Left lung (tissue), 10 donors: ENCODE data around the gene HES2. TPM values are rescaled to one million over a fixed set of nuclear protein-coding genes. Genes with fewer than 3 reads are reported as not detected.

ENCODE experiments used
- ATAC-seq: fragments of 200-7000 bp; cut with Tn5 transposase; one replicate; pipeline ENCODE4 v1.9.1; 2020; ENCODE audit warnings: moderate library complexity
- DNase-seq, 4 donors: peaks; one replicate each; pipeline ENCODE4 v3.0.0-alpha.2; 2013 to 2020
- H3K27ac ChIP-seq, 2 donors: fragments of 200-600 bp; sonication (generic) in 1 of 2; one replicate each; pipeline versions ENCODE4 v1.5.0 to v1.8.0; 2020 to 2021
- H3K27me3 ChIP-seq, 2 donors: fragments of 200-600 bp; sonication (generic) in 1 of 2; one replicate each; pipeline versions ENCODE4 v1.5.0 to v1.8.0; 2020 to 2021
- H3K36me3 ChIP-seq, 2 donors: fragments of 200-600 bp; sonication (generic) in 1 of 2; one replicate each; pipeline versions ENCODE4 v1.5.0 to v1.8.0; 2020 to 2021
- H3K4me1 ChIP-seq, 2 donors: fragments of 200-600 bp; one replicate each; pipeline ENCODE4 v1.8.0; 2021
- H3K4me3 ChIP-seq, 2 donors: fragments of 200-600 bp; sonication (generic) in 1 of 2; one replicate each; pipeline versions ENCODE4 v1.5.0 to v1.8.0; 2020 to 2021; ENCODE audit warnings: mild to moderate bottlenecking in 1 of 2
- H3K9me3 ChIP-seq, 2 donors: fragments of 200-600 bp; sonication (generic) in 1 of 2; one replicate each; pipeline versions ENCODE4 v1.5.0 to v1.8.0; 2020 to 2021
- CTCF ChIP-seq, 2 donors: fragments of 200-600 bp; sonication (generic) in 1 of 2; IDR thresholded peaks; one replicate each; pipeline versions ENCODE4 v1.5.0 to v1.8.0; 2021; ENCODE audit warnings: antibody characterized with exemption in 2 of 2
- intact Hi-C, 2 donors: fragments of 100-400 bp; cut with DNase I; formaldehyde crosslinking; loops; one replicate each; pipeline versions ENCODE4 v1.11.2 to v1.14.2; 2022
- polyA plus RNA-seq, 6 donors: library from polyadenylated mRNA; unstranded; fragments of 120-200 nt; gene quantifications; one replicate each; pipeline ENCODE4 v1.2.1, GENCODE V29; 2013; ENCODE audit not compliant: insufficient read length in 6 of 6
- total RNA-seq, 2 donors: library from RNA; stranded (reverse); fragmentation: NEBNext Ultra II Directional; extraction: Animal tissue kit (Norgen Biotek cat#: 25700); gene quantifications; one replicate each; pipeline ENCODE4 v1.2.1, GENCODE V29; 2021
- donor health status: DM: no; HTN: yes; CAD: no.
- donor health status: DM: no; HTN: no; CAD: no.

Gene HES2
- total and polyA plus RNA-seq, 8 donors, result 0.06 to 6.6 (median 0.18) TPM

GRCh38 chr1:6385488-6386191 is 34.1 kb downstream of the HES2 start:
- no peaks in the 10 kb centered on the region for H3K36me3 ChIP-seq
- no peak overlapping the region for H3K27ac ChIP-seq
- intact Hi-C loops, result no loop called here
- peaks cover 0 to 4% of the 10 kb centered on the region in 2 donors for H3K9me3 ChIP-seq
- no peak for TF ChIP-seq CTCF (IDR thresholded peaks at IDR 0.05)
- DNase-seq (peak in 1 of 4 donors; percentile 72), ATAC-seq (peak; percentile 86)
- no peaks in the 10 kb centered on the region for H3K27me3 ChIP-seq
- no peak overlapping the region for H3K4me3 ChIP-seq
- H3K4me1 ChIP-seq, result peaks cover 0 to 7% of the 10 kb centered on the region in 2 donors

- intact Hi-C loops, result no loop called here
Observed at GRCh38 chr1:6384962-6385361, 34.8 kb downstream of the HES2 start.

GRCh38 chr1:6384135-6384534 is 35.6 kb downstream of the HES2 start:
- ATAC-seq, result no peak
- intact Hi-C loops, result no loop called here
- no peak for TF ChIP-seq CTCF (IDR thresholded peaks at IDR 0.05)
- H3K27me3 ChIP-seq, result no peaks in the 10 kb centered on the region
- H3K4me1 ChIP-seq, result peaks cover 0 to 7% of the 10 kb centered on the region in 2 donors
- DNase-seq, result no peak
- H3K9me3 ChIP-seq, result peaks cover 0 to 4% of the 10 kb centered on the region in 2 donors
- no peak overlapping the region for H3K4me3 ChIP-seq
- H3K36me3 ChIP-seq, result no peaks in the 10 kb centered on the region
- H3K27ac ChIP-seq, result no peak overlapping the region

More at GRCh38 chr1:6384962-6385361, 34.8 kb downstream of the HES2 start:
- Histone ChIP-seq H3K4me3 (no peak overlapping the region), H3K27me3 (no peaks in the 10 kb centered on the region), H3K27ac (no peak overlapping the region), H3K36me3 (no peaks in the 10 kb centered on the region), H3K4me1 (peaks cover 0 to 7% of the 10 kb centered on the region in 2 donors), H3K9me3 (peaks cover 0 to 4% of the 10 kb centered on the region in 2 donors)
- ATAC-seq (peak; percentile 25), DNase-seq (no peak)
- TF ChIP-seq CTCF (IDR thresholded peaks at IDR 0.05), result no peak

- TF ChIP-seq CTCF (IDR thresholded peaks at IDR 0.05), result no peak
- Histone ChIP-seq H3K4me3 (no peak overlapping the region), H3K36me3 (no peaks in the 10 kb centered on the region), H3K4me1 (no peaks in the 10 kb centered on the region), H3K9me3 (peaks cover 0 to 4% of the 10 kb centered on the region in 2 donors), H3K27ac (no peak overlapping the region), H3K27me3 (no peaks in the 10 kb centered on the region)
- DNase-seq (no peak), ATAC-seq (no peak)
- intact Hi-C loops, result no loop called here
Observed at GRCh38 chr1:6380037-6380436, 39.7 kb downstream of the HES2 start.

- DNase-seq, result no peak
- no peak overlapping the region for H3K27ac ChIP-seq
- intact Hi-C loops, result no loop called here
Observed at GRCh38 chr1:6378096-6378746, 41.5 kb downstream of the HES2 start.

More at GRCh38 chr1:6378096-6378746, 41.5 kb downstream of the HES2 start:
- TF ChIP-seq CTCF (IDR thresholded peaks at IDR 0.05), result no peak
- H3K9me3 ChIP-seq, result no peaks in the 10 kb centered on the region
- no peak overlapping the region for H3K4me3 ChIP-seq
- H3K36me3 ChIP-seq, result no peaks in the 10 kb centered on the region
- no peaks in the 10 kb centered on the region for H3K4me1 ChIP-seq
- no peak for ATAC-seq
- H3K27me3 ChIP-seq, result no peaks in the 10 kb centered on the region
